ENCODE data around the gene ARHGEF40.

ARHGEF40 gene

GRCh38 chr14:21098892-21099595 is 28.9 kb downstream of the ARHGEF40 start:
- TF ChIP-seq ZNF274 (IDR thresholded peaks at IDR 0.05; ENCODE audit: low read depth, low read length): no peak
- H3K4me3 ChIP-seq (ENCODE audit: low read length): peak overlapping the region; percentile 73

GRCh38 chr14:21099596-21099985 is 29.5 kb downstream of the ARHGEF40 start:
- TF ChIP-seq ZNF274 (IDR thresholded peaks at IDR 0.05; ENCODE audit: low read depth, low read length): no peak
- H3K4me3 ChIP-seq (ENCODE audit: low read length): no peak overlapping the region

DNA sequence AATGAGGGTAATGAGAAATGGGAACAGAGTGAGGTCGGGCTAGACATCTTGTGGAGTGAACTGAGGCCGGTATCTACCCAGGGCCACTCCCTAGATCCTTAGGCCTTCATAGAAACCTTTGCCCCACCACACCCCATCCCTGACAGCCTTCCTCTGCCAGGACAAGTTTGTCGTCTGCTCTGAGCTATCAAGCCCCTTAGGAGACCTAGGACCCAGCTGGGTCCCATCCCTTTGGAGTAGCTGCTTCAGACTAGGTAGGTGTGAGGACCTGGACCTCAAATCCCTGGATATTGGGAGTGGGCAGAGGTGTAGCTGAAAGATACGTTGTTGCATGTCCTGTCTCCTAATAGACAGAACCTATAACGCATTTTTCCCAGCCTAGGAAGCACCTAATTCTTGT is 30.8 kb downstream of the ARHGEF40 start, which contains the start of gene TMEM253:
Gene TMEM253 (plus strand): TSS at position 136 of the 400 bp plus-strand sequence. CDS start 278 bp downstream, outside the sequence.
- H3K4me3 ChIP-seq (ENCODE audit: low read length): no peak within 1 kb of the TSS
- no peak for TF ChIP-seq ZNF274 (IDR thresholded peaks at IDR 0.05; ENCODE audit: low read depth, low read length)

DNA sequence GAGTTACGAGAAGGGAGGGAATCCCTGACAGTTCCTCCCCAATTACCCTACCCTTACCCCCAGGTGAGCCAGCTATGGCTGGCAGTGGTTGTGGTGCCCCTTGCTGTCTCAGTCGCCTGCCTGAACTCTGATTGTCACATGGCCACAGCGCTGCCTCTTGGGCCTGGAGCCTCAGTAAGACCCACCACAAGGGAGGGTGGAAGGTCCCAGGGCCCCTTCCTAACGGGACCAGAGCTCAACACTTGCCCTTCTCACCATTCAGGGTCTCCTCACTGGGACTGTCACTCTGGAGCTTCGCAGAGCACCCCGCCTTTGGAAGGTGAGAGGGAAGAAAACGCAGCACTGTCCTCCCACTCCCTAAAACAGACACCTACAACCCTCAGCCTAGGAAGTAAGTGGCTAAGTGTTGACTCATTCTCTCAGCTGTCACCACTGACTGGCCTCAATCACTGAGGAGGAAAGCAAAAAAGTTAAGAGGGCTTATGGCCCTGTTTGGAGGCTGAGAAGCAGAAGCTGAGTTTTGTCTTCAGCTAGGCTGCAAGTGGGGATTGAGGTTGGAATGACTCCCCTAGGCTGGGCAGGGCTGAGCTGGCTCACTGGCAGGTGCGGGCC is 31.8 kb downstream of the ARHGEF40 start:
- TF ChIP-seq ZNF274 (IDR thresholded peaks at IDR 0.05; ENCODE audit: low read depth, low read length): no peak

GRCh38 chr14:21102521-21103410 is 32.7 kb downstream of the ARHGEF40 start:
- no peak for TF ChIP-seq ZNF274 (IDR thresholded peaks at IDR 0.05; ENCODE audit: low read depth, low read length)
- peak overlapping the region; percentile 65 for H3K4me3 ChIP-seq (ENCODE audit: low read length)

More for the DNA sequence above, 31.8 kb downstream of the ARHGEF40 start:
- no peak overlapping the region for H3K4me3 ChIP-seq (ENCODE audit: low read length)

DNA sequence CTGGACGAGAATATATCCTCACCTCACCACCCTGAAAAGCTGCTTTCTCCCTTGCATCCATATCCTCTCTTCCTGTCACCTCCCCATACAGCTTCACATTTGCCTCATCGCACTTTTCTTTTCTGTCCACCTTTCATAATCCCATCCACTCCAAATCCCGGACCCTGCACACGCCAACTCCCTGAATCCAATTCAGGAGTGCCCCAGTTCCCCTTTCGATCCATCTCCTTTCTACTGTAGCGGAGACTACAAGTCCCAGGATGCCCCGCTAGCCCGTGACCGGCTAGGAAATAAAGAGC is 33.3 kb downstream of the ARHGEF40 start:
- no peak for TF ChIP-seq ZNF274 (IDR thresholded peaks at IDR 0.05; ENCODE audit: low read depth, low read length)
- H3K4me3 ChIP-seq (ENCODE audit: low read length): peak overlapping the region; percentile 65

DNA sequence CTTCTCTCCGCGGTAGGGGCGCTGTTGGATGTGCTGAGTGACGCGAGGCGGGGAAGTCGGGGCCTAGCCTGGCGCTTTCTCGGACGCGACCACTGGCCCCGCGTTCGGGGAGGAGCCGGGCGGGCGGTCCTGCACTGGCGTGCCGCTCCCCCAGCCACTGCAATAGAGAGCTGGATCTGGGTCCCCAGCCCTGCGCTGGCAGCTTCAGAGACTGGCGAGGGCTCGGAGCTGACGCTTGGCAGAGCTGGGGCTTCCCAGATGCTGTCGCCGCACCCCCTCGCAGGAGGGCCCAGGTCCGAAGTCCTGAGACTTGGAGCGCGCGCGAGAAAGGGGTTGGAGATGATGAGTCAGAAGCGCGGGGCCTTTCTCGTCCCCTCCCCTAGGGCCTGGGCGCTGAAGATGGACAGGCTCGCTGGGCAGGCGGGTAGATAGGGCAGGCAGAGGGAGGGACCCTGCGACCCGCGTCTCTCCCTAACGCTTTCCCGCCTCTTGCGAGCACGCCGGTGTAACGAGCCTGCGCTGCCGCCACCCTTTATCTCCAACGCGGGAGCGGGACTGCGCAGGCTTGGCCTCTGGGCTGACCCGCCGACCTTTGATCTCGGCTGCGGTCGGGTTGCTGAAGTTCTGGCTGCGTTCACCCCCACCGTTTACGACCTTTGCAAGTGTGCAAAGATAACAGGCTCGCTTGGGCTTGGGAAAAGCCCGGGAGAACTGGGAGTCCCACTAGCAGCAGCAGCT is 33.8 kb downstream of the ARHGEF40 start:
- H3K4me3 ChIP-seq (ENCODE audit: low read length): peak overlapping the region; percentile 91
- TF ChIP-seq ZNF274 (IDR thresholded peaks at IDR 0.05; ENCODE audit: low read depth, low read length): no peak

DNA sequence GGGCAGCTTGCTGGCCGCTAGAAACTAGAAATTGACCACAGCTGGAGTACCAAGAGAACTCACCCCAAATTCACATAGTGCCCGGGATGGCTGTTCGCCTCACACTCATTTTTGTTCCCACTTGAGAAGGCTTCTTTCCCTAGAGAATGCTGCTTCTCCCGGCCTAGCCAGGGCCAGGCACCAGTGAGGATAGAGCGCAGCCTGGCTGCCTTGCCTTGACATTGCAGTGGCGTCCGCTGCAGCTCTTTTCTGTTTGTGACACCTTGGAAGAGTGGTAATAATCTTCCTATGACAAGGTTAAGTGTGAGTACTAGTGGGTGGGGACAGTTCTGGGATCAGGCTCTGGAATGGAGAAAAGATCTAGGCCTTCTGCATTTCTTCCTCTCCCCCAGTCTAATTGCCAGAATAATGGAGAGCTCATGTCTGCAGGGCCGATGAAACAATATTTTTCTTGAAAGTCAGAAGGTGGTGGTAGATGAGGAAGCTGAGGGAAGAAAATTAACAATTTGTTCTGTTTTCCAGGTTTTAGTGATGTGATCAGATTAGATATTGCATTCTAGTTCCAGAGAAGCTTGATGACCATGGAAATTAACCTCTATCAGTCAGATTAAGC is 34.5 kb downstream of the ARHGEF40 start:
- no peak for TF ChIP-seq ZNF274 (IDR thresholded peaks at IDR 0.05; ENCODE audit: low read depth, low read length)
- H3K4me3 ChIP-seq (ENCODE audit: low read length): peak overlapping the region; percentile 91

DNA sequence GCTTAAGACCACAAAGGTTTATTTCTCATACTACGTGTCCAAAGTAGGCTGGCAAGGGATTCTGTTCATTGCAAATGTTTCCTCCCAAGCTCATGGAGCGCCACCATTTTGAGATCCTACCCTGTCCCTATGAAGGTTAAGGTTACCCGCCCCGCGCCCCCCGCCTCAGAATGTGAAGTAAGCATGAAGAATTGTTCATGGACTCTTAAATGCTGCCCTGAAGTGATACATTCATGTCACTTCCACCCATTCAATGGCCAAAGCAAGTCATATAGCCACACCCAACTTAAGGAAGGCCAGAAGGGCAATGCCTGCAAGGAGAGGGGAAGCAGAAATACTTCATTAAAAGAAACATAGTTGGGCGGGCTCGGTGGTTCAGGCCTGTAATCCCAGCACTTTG is 35.0 kb downstream of the ARHGEF40 start:
- no peak overlapping the region; the same call in 1 of the 2 replicates for H3K4me3 ChIP-seq (ENCODE audit: low read length)
- no peak for TF ChIP-seq ZNF274 (IDR thresholded peaks at IDR 0.05; ENCODE audit: low read depth, low read length)

- TF ChIP-seq ZNF274 (IDR thresholded peaks at IDR 0.05; ENCODE audit: low read depth, low read length): no peak
- no peak overlapping the region for H3K4me3 ChIP-seq (ENCODE audit: low read length)
Observed at GRCh38 chr14:21106176-21106497, 36.0 kb downstream of the ARHGEF40 start.

DNA sequence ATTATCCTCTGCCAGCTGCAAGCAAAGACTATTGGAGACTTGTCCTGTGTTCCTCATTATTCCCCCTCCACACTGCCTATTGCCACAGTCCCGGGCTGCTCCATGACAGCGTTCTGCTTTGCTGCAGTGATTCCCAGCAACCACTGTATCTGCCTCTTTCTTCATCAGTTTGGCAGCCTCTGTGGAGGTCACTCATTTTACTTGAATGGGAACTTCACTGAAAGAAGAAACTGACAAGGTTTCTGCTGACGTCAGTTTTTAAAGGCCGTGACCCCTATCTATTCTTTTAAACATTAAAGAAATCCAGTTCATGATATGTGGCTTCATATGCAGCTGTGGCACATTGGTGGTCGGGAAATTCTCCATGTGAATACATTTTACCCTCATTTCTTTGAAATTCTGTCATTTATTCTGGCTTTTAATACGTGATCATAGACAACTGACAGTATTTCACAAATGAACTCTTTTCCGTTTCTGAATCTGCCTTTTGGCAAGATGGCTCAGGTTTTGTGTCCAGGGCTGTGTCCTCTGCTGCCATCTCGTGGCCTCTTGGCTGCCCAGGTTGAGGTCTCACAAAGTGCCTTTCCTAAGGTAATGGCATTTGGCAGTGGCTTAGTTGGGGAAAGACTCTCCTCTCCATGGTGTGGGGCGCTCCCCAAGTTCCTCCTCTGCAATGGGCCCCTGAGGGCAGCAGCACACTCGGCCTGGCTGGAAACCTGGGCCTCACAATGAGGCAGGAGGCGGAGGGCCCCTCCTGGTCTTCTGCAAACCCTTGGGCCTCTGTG is 36.6 kb downstream of the ARHGEF40 start:
- no peak overlapping the region for H3K4me3 ChIP-seq (ENCODE audit: low read length)
- no peak for TF ChIP-seq ZNF274 (IDR thresholded peaks at IDR 0.05; ENCODE audit: low read depth, low read length)

GRCh38 chr14:21107283-21107800 is 37.2 kb downstream of the ARHGEF40 start:
- TF ChIP-seq ZNF274 (IDR thresholded peaks at IDR 0.05; ENCODE audit: low read depth, low read length): no peak

GRCh38 chr14:21108791-21109190 is 38.7 kb downstream of the ARHGEF40 start:
- no peak for TF ChIP-seq ZNF274 (IDR thresholded peaks at IDR 0.05; ENCODE audit: low read depth, low read length)
- H3K4me3 ChIP-seq (ENCODE audit: low read length): no peak overlapping the region

More at GRCh38 chr14:21107283-21107800, 37.2 kb downstream of the ARHGEF40 start:
- no peak overlapping the region for H3K4me3 ChIP-seq (ENCODE audit: low read length)

Data from GM08714 (cell line).